ENCODE results near the gene CLEC3A. TPM values are rescaled to one million over a fixed set of nuclear protein-coding genes. Genes with fewer than 3 reads are reported as not detected.
"Not testable (repeated sequence)": the region's sequence is repeated elsewhere in the genome, so short reads cannot be mapped to it uniquely, and the experiment has no call there.

The CLEC3A gene
- total and polyA plus RNA-seq, 2 donors (not counting 3 experiments of a cell fraction or from before 2014, with no cell fraction given) = not detected

- dilution Hi-C loops (cut with MboI; ENCODE audit: extremely low pct_ligation_motif_present, low sequenced_read_pairs) = no loop called here
- no peaks in the 10 kb centered on the region for H3K4me1 ChIP-seq (ENCODE audit: control insufficient read depth, extremely low read depth, insufficient read depth, low read length)
- H3K79me2 ChIP-seq (ENCODE audit: control insufficient read depth, insufficient read depth, low read length) = no peaks in the 10 kb centered on the region
- no peak overlapping the region for H3K27ac ChIP-seq (ENCODE audit: insufficient read depth, low read depth, low read length)
- ChIA-PET CTCF (interaction anchor here (1.8 kb wide), 1 partner anchor 13 kb away, joined by 4 read pairs; no protein-coding TSS in a partner anchor), POLR2A (no interaction called here)
- DNase-seq (ENCODE audit: low read depth, low spot score) (no peak), FAIRE-seq (no peak)
- BruUV-seq (replicated peaks) = no TSS peak
- no peaks in the 10 kb centered on the region for H3K9me1 ChIP-seq (replicated peaks; ENCODE audit: control insufficient read depth, extremely low read depth, insufficient read depth, low read length)
- TF ChIP-seq FOS (IDR thresholded peaks at IDR 0.05; ENCODE audit: borderline replicate concordance, insufficient read depth, low read length) = no peak
- no peak overlapping the region for H3K4me2 ChIP-seq (ENCODE audit: insufficient read depth, low read length)
- no peak overlapping the region for H2AFZ ChIP-seq (ENCODE audit: low read depth, low read length)
- intact Hi-C loops (cut with micrococcal nuclease) = no loop called here
- H3K27me3 ChIP-seq (ENCODE audit: control insufficient read depth in 2 of 2, insufficient read depth in 2 of 2, low read length in 2 of 2) = no peaks in the 10 kb centered on the region
- H3K9me3 ChIP-seq (replicated peaks; ENCODE audit: control insufficient read depth, insufficient read depth, low read length) = no peaks in the 10 kb centered on the region
- H3K36me3 ChIP-seq (ENCODE audit: control insufficient read depth in 2 of 2, extremely low read depth in 1 of 2, insufficient read depth in 2 of 2, low read length in 2 of 2) = no peaks in the 10 kb centered on the region
- H3K9ac ChIP-seq (replicated peaks; ENCODE audit: extremely low read depth, insufficient read depth, low read length) = no peak overlapping the region
- H3K4me3 ChIP-seq (replicated peaks in 1 of 3; ENCODE audit: insufficient read depth in 1 of 3, low read depth in 1 of 3, low read length in 3 of 3) = no peak overlapping the region
- H4K20me1 ChIP-seq (replicated peaks; ENCODE audit: control insufficient read depth, extremely low read depth, insufficient read depth, low read length) = no peaks in the 10 kb centered on the region
Observed at GRCh38 chr16:77989846-77990245, 32.5 kb upstream of the CLEC3A start.

GRCh38 chr16:77991701-77992100 is 30.6 kb upstream of the CLEC3A start:
- H3K27ac ChIP-seq (ENCODE audit: insufficient read depth, low read depth, low read length) = no peak overlapping the region
- H4K20me1 ChIP-seq (replicated peaks; ENCODE audit: control insufficient read depth, extremely low read depth, insufficient read depth, low read length) = no peaks in the 10 kb centered on the region
- no peak overlapping the region for H3K4me3 ChIP-seq (replicated peaks in 1 of 3; ENCODE audit: insufficient read depth in 1 of 3, low read depth in 1 of 3, low read length in 3 of 3)
- no peaks in the 10 kb centered on the region for H3K9me3 ChIP-seq (replicated peaks; ENCODE audit: control insufficient read depth, insufficient read depth, low read length)
- no peak overlapping the region for H3K4me2 ChIP-seq (ENCODE audit: insufficient read depth, low read length)
- no peak for FAIRE-seq
- ChIA-PET CTCF (interaction anchor here (3.6 kb wide), 1 partner anchor 11 kb away, joined by 12 read pairs; no protein-coding TSS in a partner anchor), POLR2A (no interaction called here)
- H2AFZ ChIP-seq (ENCODE audit: low read depth, low read length) = no peak overlapping the region
- DNase-seq (ENCODE audit: low read depth, low spot score) = no peak
- H3K36me3 ChIP-seq (ENCODE audit: control insufficient read depth in 2 of 2, extremely low read depth in 1 of 2, insufficient read depth in 2 of 2, low read length in 2 of 2) = no peaks in the 10 kb centered on the region
- dilution Hi-C loops (cut with MboI; ENCODE audit: extremely low pct_ligation_motif_present, low sequenced_read_pairs) (no loop called here), intact Hi-C loops (cut with micrococcal nuclease) (no loop called here)
- TF ChIP-seq, protein P1, sequence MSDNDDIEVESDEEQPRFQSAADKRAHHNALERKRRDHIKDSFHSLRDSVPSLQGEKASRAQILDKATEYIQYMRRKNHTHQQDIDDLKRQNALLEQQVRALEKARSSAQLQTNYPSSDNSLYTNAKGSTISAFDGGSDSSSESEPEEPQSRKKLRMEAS (IDR thresholded peaks at IDR 0.05; ENCODE audit: insufficient read depth, insufficient read length) = no peak
- no peak for TF ChIP-seq CTCF (IDR thresholded peaks at IDR 0.05; ENCODE audit: extremely low read depth in 1 of 2, insufficient read depth in 1 of 2, low read depth in 1 of 2, low read length in 2 of 2)
- TF ChIP-seq GATA2 (IDR thresholded peaks at IDR 0.05; ENCODE audit: insufficient read depth, insufficient read length, low read depth, low read length) = no peak
- TF ChIP-seq POLR2AphosphoS5 (IDR thresholded peaks at IDR 0.05; ENCODE audit: insufficient read depth, low read depth, low read length) = no peak
- TF ChIP-seq MYC (IDR thresholded peaks at IDR 0.05; ENCODE audit: low read depth, low read length) = no peak
- TF ChIP-seq POLR2A (IDR thresholded peaks at IDR 0.05; ENCODE audit: low read depth, low read length) = no peak
- no peak for TF ChIP-seq FOS (IDR thresholded peaks at IDR 0.05; ENCODE audit: borderline replicate concordance, insufficient read depth, low read length)
- TF ChIP-seq EZH2 (IDR thresholded peaks at IDR 0.05; ENCODE audit: borderline replicate concordance, low read depth, low read length, severe bottlenecking) = no peak
- TF ChIP-seq JUN (IDR thresholded peaks at IDR 0.05; ENCODE audit: borderline replicate concordance, insufficient read depth, insufficient read length, low read depth) = no peak
- no peaks in the 10 kb centered on the region for H3K9me1 ChIP-seq (replicated peaks; ENCODE audit: control insufficient read depth, extremely low read depth, insufficient read depth, low read length)
- H3K79me2 ChIP-seq (ENCODE audit: control insufficient read depth, insufficient read depth, low read length) = no peaks in the 10 kb centered on the region
- H3K4me1 ChIP-seq (ENCODE audit: control insufficient read depth, extremely low read depth, insufficient read depth, low read length) = no peaks in the 10 kb centered on the region
- no peak overlapping the region for H3K9ac ChIP-seq (replicated peaks; ENCODE audit: extremely low read depth, insufficient read depth, low read length)
- H3K27me3 ChIP-seq (ENCODE audit: control insufficient read depth in 2 of 2, insufficient read depth in 2 of 2, low read length in 2 of 2) = no peaks in the 10 kb centered on the region
- no TSS peak for BruUV-seq (replicated peaks)

GRCh38 chr16:77992381-77992780 is 30.0 kb upstream of the CLEC3A start:
- H3K79me2 ChIP-seq (ENCODE audit: control insufficient read depth, insufficient read depth, low read length); H3K4me2 ChIP-seq (ENCODE audit: insufficient read depth, low read length); dilution Hi-C loops (cut with MboI; ENCODE audit: extremely low pct_ligation_motif_present, low sequenced_read_pairs); H4K20me1 ChIP-seq (replicated peaks; ENCODE audit: control insufficient read depth, extremely low read depth, insufficient read depth, low read length); H3K27ac ChIP-seq (ENCODE audit: insufficient read depth, low read depth, low read length); H3K9me1 ChIP-seq (replicated peaks; ENCODE audit: control insufficient read depth, extremely low read depth, insufficient read depth, low read length); H3K4me1 ChIP-seq (ENCODE audit: control insufficient read depth, extremely low read depth, insufficient read depth, low read length); H3K9ac ChIP-seq (replicated peaks; ENCODE audit: extremely low read depth, insufficient read depth, low read length); H3K4me3 ChIP-seq (replicated peaks in 1 of 3; ENCODE audit: insufficient read depth in 1 of 3, low read depth in 1 of 3, low read length in 3 of 3); H2AFZ ChIP-seq (ENCODE audit: low read depth, low read length); DNase-seq (ENCODE audit: low read depth, low spot score); BruUV-seq (replicated peaks); H3K27me3 ChIP-seq (ENCODE audit: control insufficient read depth in 2 of 2, insufficient read depth in 2 of 2, low read length in 2 of 2); intact Hi-C loops (cut with micrococcal nuclease); H3K36me3 ChIP-seq (ENCODE audit: control insufficient read depth in 2 of 2, extremely low read depth in 1 of 2, insufficient read depth in 2 of 2, low read length in 2 of 2); H3K9me3 ChIP-seq (replicated peaks; ENCODE audit: control insufficient read depth, insufficient read depth, low read length); FAIRE-seq: not testable (repeated sequence)
- ChIA-PET POLR2A (interaction anchor here (0.7 kb wide), 1 partner anchor 587 kb away, joined by 3 read pairs; no protein-coding TSS in a partner anchor), CTCF (interaction anchor here (1.7 to 3.6 kb wide), 2 partner anchors 9 to 10 kb away, joined by 3 to 12 read pairs; no protein-coding TSS in a partner anchor)

Measured in endothelial cell of umbilical vein (primary cell).